Nephron (organoid): Measurements from ENCODE around the gene UNC45A.

Experiments used
- H3K27ac Mint-ChIP-seq, 3 experiments: 2 replicates each; pipeline ENCODE4 v1.8.0; 2020; ENCODE audit warnings: mixed read lengths in 3 of 3, mild to moderate bottlenecking in 2 of 3, moderate library complexity in 1 of 3
- H3K27me3 Mint-ChIP-seq: 2 replicates; pipeline ENCODE4 v1.8.0; 2021; ENCODE audit warnings: low read depth, mild to moderate bottlenecking, moderate library complexity, mixed read lengths
- H3K36me3 Mint-ChIP-seq: 2 replicates; pipeline ENCODE4 v1.8.0; 2020; ENCODE audit warnings: low read depth, mixed read lengths
- H3K4me1 Mint-ChIP-seq: 2 replicates; pipeline ENCODE4 v1.8.0; 2020; ENCODE audit warnings: mixed read lengths
- H3K4me3 Mint-ChIP-seq, 3 experiments: 2 replicates each; pipeline ENCODE4 v1.8.0; 2020; ENCODE audit warnings: mild to moderate bottlenecking in 3 of 3, mixed read lengths in 3 of 3, moderate library complexity in 2 of 3
- H3K9me3 Mint-ChIP-seq: 2 replicates; pipeline ENCODE4 v1.8.0; 2020; ENCODE audit warnings: mixed read lengths
- CTCF ChIP-seq, 3 experiments: fragments of 200-600 bp; sonication (generic); IDR thresholded peaks; one replicate each; pipeline ENCODE4 v1.5.0; 2021; ENCODE audit warnings: antibody characterized with exemption in 3 of 3; ENCODE audit not compliant: unreplicated experiment in 3 of 3

Gene UNC45A

GRCh38 chr15:90972133-90972532 is 37.0 kb downstream of the UNC45A start:
- Mint-ChIP-seq H3K27ac (no peak overlapping the region), H3K36me3 (peaks cover 63% of the 10 kb centered on the region), H3K4me1 (no peaks in the 10 kb centered on the region), H3K27me3 (no peaks in the 10 kb centered on the region), H3K9me3 (no peaks in the 10 kb centered on the region), H3K4me3 (no peak overlapping the region)
- TF ChIP-seq CTCF (IDR thresholded peaks at IDR 0.05; ENCODE audit: unreplicated experiment in 3 of 3) = no peak

- TF ChIP-seq CTCF (IDR thresholded peaks at IDR 0.05; ENCODE audit: unreplicated experiment in 3 of 3) = no peak
- Mint-ChIP-seq H3K27me3 (no peaks in the 10 kb centered on the region), H3K4me1 (no peaks in the 10 kb centered on the region), H3K27ac (no peak overlapping the region), H3K4me3 (no peak overlapping the region), H3K36me3 (peaks cover 63% of the 10 kb centered on the region), H3K9me3 (no peaks in the 10 kb centered on the region)
Measured at GRCh38 chr15:90974216-90974615, 39.1 kb downstream of the UNC45A start.

GRCh38 chr15:90979582-90979981 is 44.5 kb downstream of the UNC45A start:
- Mint-ChIP-seq H3K27me3 (no peaks in the 10 kb centered on the region), H3K4me3 (no peak overlapping the region), H3K36me3 (peaks cover 70% of the 10 kb centered on the region), H3K9me3 (no peaks in the 10 kb centered on the region), H3K27ac (no peak overlapping the region), H3K4me1 (no peaks in the 10 kb centered on the region)
- TF ChIP-seq CTCF (IDR thresholded peaks at IDR 0.05; ENCODE audit: unreplicated experiment in 3 of 3) = no peak

GRCh38 chr15:90981681-90982080 is 46.6 kb downstream of the UNC45A start:
- Mint-ChIP-seq H3K4me3 (no peak overlapping the region), H3K27ac (no peak overlapping the region), H3K36me3 (peaks cover 64% of the 10 kb centered on the region), H3K9me3 (no peaks in the 10 kb centered on the region), H3K27me3 (no peaks in the 10 kb centered on the region), H3K4me1 (no peaks in the 10 kb centered on the region)
- TF ChIP-seq CTCF (IDR thresholded peaks at IDR 0.05; ENCODE audit: unreplicated experiment in 3 of 3) = no peak

GRCh38 chr15:90982135-90982534 is 47.0 kb downstream of the UNC45A start:
- Mint-ChIP-seq H3K27me3 (no peaks in the 10 kb centered on the region), H3K4me1 (no peaks in the 10 kb centered on the region), H3K36me3 (peaks cover 61% of the 10 kb centered on the region), H3K9me3 (no peaks in the 10 kb centered on the region), H3K4me3 (no peak overlapping the region), H3K27ac (no peak overlapping the region)
- TF ChIP-seq CTCF (IDR thresholded peaks at IDR 0.05; ENCODE audit: unreplicated experiment in 3 of 3) = no peak

GRCh38 chr15:90986790-90987507 is 51.9 kb downstream of the UNC45A start:
- peaks cover 25% of the 10 kb centered on the region for H3K36me3 Mint-ChIP-seq
- peaks cover 11% of the 10 kb centered on the region for H3K4me1 Mint-ChIP-seq
- H3K4me3 Mint-ChIP-seq = no peak overlapping the region
- H3K27ac Mint-ChIP-seq = peak overlapping the region in 2 of 3 experiments; percentile 40 to 46
- TF ChIP-seq CTCF (IDR thresholded peaks at IDR 0.05; ENCODE audit: unreplicated experiment in 3 of 3) = no peak
- no peaks in the 10 kb centered on the region for H3K9me3 Mint-ChIP-seq
- no peaks in the 10 kb centered on the region for H3K27me3 Mint-ChIP-seq
